ENCODE results near the gene HMGB3. TPM values are rescaled to one million over a fixed set of nuclear protein-coding genes. Genes with fewer than 3 reads are reported as not detected.

The HMGB3 gene
- total RNA-seq, 1 experiment from 2014 or later: 395 TPM

- H3K27me3 Mint-ChIP-seq (ENCODE audit: low read depth): no peaks in the 10 kb centered on the region; the same call in 1 of the 2 replicates
- no peak for ATAC-seq
- no peaks in the 10 kb centered on the region; the same call in 1 of the 2 replicates for H3K9me3 Mint-ChIP-seq
- no peak overlapping the region for H3K27ac Mint-ChIP-seq
- no peak overlapping the region for H3K4me3 Mint-ChIP-seq
- no peaks in the 10 kb centered on the region for H3K36me3 Mint-ChIP-seq
- no peaks in the 10 kb centered on the region for H3K4me1 Mint-ChIP-seq
- TF ChIP-seq ZNF532 (CRISPR knock-in tag; IDR thresholded peaks at IDR 0.05; ENCODE audit: borderline replicate concordance): no peak
- TF ChIP-seq ZNF138 (CRISPR knock-in tag; conservative IDR thresholded peaks at IDR 0.05): no peak
- no peak for TF ChIP-seq ZNF121 (CRISPR knock-in tag; IDR thresholded peaks at IDR 0.05)
- TF ChIP-seq CDX4 (CRISPR knock-in tag; IDR thresholded peaks at IDR 0.05; ENCODE audit: borderline replicate concordance): no peak
- TF ChIP-seq FOXP1 (CRISPR knock-in tag; IDR thresholded peaks at IDR 0.05; ENCODE audit: borderline replicate concordance): no peak
- no peak for TF ChIP-seq JAZF1 (CRISPR knock-in tag; IDR thresholded peaks at IDR 0.05)
- no peak for TF ChIP-seq ZMAT4 (CRISPR knock-in tag; IDR thresholded peaks at IDR 0.05)
- TF ChIP-seq ATF1 (CRISPR knock-in tag; IDR thresholded peaks at IDR 0.05): no peak
- no peak for TF ChIP-seq GRHL2 (CRISPR knock-in tag; IDR thresholded peaks at IDR 0.05; ENCODE audit: insufficient replicate concordance, severe bottlenecking)
- no peak for TF ChIP-seq CREB1 (CRISPR knock-in tag; IDR thresholded peaks at IDR 0.05)
- no peak for TF ChIP-seq TP53 (CRISPR knock-in tag; IDR thresholded peaks at IDR 0.05)
- no peak for TF ChIP-seq MAX (CRISPR knock-in tag; IDR thresholded peaks at IDR 0.05)
- TF ChIP-seq TCF7 (CRISPR knock-in tag; IDR thresholded peaks at IDR 0.05; ENCODE audit: low read depth): no peak
- no peak for TF ChIP-seq HMGXB4 (CRISPR knock-in tag; IDR thresholded peaks at IDR 0.05)
- TF ChIP-seq E2F1 (CRISPR knock-in tag; IDR thresholded peaks at IDR 0.05): no peak
- DNase-seq (ENCODE audit: low spot score): no peak
- POLR2A ChIA-PET: no interaction called here
- CTCF ChIA-PET: no interaction called here
These were observed 17.8 kb downstream of the HMGB3 start for GRCh38 chrX:151000861-151001331.

GRCh38 chrX:151004085-151004484, 20.9 kb downstream of the HMGB3 start:
- Mint-ChIP-seq H3K4me3 (no peak overlapping the region), H3K36me3 (no peaks in the 10 kb centered on the region), H3K4me1 (no peaks in the 10 kb centered on the region), H3K9me3 (peaks cover 4% of the 10 kb centered on the region), H3K27me3 (ENCODE audit: low read depth) (no peaks in the 10 kb centered on the region), H3K27ac (no peak overlapping the region)
- POLR2A ChIA-PET: no interaction called here
- TF ChIP-seq ZMAT4 (CRISPR knock-in tag; IDR thresholded peaks at IDR 0.05) (no peak), MYBL2 (CRISPR knock-in tag; IDR thresholded peaks at IDR 0.05) (no peak), MXD4 (CRISPR knock-in tag; IDR thresholded peaks at IDR 0.05; ENCODE audit: borderline replicate concordance) (no peak), E2F5 (CRISPR knock-in tag; IDR thresholded peaks at IDR 0.05) (no peak), CREM (CRISPR knock-in tag; IDR thresholded peaks at IDR 0.05) (no peak), SMAD3 (CRISPR knock-in tag; IDR thresholded peaks at IDR 0.05; ENCODE audit: borderline replicate concordance) (no peak), NR3C1 (CRISPR knock-in tag; conservative IDR thresholded peaks at IDR 0.05; ENCODE audit: low read depth) (no peak)
- no peak for DNase-seq (ENCODE audit: low spot score)
- ATAC-seq: peak; percentile 51; the same call in 1 of the 2 replicates
- CTCF ChIA-PET: interaction anchor here (0.8 to 1.2 kb wide), 2 partner anchors 232 to 243 kb away, joined by 3 read pairs; no protein-coding TSS in a partner anchor

Data from WTC11 (cell line).